ENCODE measurements around the gene CCDC70. TPM values are rescaled to one million over a fixed set of nuclear protein-coding genes. Genes with fewer than 3 reads are reported as not detected.
A peak's percentile ranks its signal among the peaks of the same experiment; 100 is the strongest.

The CCDC70 gene
- total RNA-seq, 1 experiment from 2014 or later, result not detected

DNA sequence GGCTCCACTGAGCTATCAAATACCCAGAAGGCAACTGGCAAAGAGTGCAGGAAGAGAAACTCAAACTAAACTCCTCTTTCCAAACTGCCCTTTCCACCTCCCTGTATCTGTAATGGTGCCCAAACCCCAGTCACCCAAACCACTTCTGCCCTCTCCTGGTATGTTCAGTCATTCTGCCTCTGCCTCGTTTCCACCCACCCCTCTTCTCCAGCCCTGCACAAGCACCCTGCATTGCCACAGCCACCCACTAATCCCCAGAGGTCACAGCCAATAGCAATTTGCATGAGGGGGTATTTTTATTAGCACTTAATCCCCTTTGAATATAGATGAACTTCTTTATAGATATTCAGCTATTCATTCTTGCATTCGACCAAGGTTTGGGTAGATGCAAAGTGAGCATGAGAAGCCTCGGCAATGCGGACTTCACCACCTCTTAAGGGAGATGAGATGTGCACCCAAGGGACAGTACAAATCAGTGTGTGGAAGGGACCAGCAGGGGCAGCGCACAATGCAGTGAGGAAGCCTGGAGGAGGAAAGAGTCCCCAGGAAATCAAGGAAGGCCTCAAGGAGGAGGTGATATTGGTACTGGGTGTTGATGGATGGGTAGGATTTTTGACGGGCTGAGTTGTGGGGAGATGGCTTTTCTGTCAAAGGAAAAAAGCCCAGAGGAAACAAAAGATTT is 29.2 kb upstream of the CCDC70 start:
- ATAC-seq, result peak; percentile 90
- Mint-ChIP-seq H3K4me1 (peaks cover 5% of the 10 kb centered on the region), H3K9me3 (no peaks in the 10 kb centered on the region), H3K27me3 (ENCODE audit: low read depth) (no peaks in the 10 kb centered on the region; the same call in 1 of the 2 replicates), H3K36me3 (no peaks in the 10 kb centered on the region), H3K27ac (no peak overlapping the region), H3K4me3 (no peak overlapping the region)
- ChIA-PET CTCF (interaction anchor here (1.2 to 5.2 kb wide), 6 partner anchors 12 to 707 kb away, joined by 3 to 33 read pairs (median 6); partner anchors contain the start of gene TMEM272), POLR2A (no interaction called here)
- TF ChIP-seq TCF7 (CRISPR knock-in tag; IDR thresholded peaks at IDR 0.05; ENCODE audit: low read depth) (no peak), AR (CRISPR knock-in tag; IDR thresholded peaks at IDR 0.05) (no peak), ZBTB43 (CRISPR knock-in tag; IDR thresholded peaks at IDR 0.05) (no peak), ZNF121 (CRISPR knock-in tag; IDR thresholded peaks at IDR 0.05) (no peak), MXD4 (CRISPR knock-in tag; IDR thresholded peaks at IDR 0.05; ENCODE audit: borderline replicate concordance) (no peak), ZNF317 (CRISPR knock-in tag; IDR thresholded peaks at IDR 0.05; ENCODE audit: borderline replicate concordance, low read depth) (no peak)
- no peak for DNase-seq (ENCODE audit: low spot score)

- Mint-ChIP-seq H3K4me1 (peaks cover 5% of the 10 kb centered on the region), H3K4me3 (no peak overlapping the region), H3K27me3 (ENCODE audit: low read depth) (no peaks in the 10 kb centered on the region), H3K9me3 (no peaks in the 10 kb centered on the region), H3K27ac (no peak overlapping the region), H3K36me3 (no peaks in the 10 kb centered on the region)
- DNase-seq (ENCODE audit: low spot score), result no peak
- CTCF ChIA-PET, result interaction anchor here (1.1 to 5.2 kb wide), 5 partner anchors 11 to 294 kb away, joined by 3 to 33 read pairs (median 5); partner anchors contain the start of gene TMEM272
- ATAC-seq, result no peak
- POLR2A ChIA-PET, result no interaction called here
- TF ChIP-seq TEAD4 (CRISPR knock-in tag; IDR thresholded peaks at IDR 0.05), result no peak
- no peak for TF ChIP-seq EMX1 (CRISPR knock-in tag; IDR thresholded peaks at IDR 0.05)
- TF ChIP-seq, protein P1, sequence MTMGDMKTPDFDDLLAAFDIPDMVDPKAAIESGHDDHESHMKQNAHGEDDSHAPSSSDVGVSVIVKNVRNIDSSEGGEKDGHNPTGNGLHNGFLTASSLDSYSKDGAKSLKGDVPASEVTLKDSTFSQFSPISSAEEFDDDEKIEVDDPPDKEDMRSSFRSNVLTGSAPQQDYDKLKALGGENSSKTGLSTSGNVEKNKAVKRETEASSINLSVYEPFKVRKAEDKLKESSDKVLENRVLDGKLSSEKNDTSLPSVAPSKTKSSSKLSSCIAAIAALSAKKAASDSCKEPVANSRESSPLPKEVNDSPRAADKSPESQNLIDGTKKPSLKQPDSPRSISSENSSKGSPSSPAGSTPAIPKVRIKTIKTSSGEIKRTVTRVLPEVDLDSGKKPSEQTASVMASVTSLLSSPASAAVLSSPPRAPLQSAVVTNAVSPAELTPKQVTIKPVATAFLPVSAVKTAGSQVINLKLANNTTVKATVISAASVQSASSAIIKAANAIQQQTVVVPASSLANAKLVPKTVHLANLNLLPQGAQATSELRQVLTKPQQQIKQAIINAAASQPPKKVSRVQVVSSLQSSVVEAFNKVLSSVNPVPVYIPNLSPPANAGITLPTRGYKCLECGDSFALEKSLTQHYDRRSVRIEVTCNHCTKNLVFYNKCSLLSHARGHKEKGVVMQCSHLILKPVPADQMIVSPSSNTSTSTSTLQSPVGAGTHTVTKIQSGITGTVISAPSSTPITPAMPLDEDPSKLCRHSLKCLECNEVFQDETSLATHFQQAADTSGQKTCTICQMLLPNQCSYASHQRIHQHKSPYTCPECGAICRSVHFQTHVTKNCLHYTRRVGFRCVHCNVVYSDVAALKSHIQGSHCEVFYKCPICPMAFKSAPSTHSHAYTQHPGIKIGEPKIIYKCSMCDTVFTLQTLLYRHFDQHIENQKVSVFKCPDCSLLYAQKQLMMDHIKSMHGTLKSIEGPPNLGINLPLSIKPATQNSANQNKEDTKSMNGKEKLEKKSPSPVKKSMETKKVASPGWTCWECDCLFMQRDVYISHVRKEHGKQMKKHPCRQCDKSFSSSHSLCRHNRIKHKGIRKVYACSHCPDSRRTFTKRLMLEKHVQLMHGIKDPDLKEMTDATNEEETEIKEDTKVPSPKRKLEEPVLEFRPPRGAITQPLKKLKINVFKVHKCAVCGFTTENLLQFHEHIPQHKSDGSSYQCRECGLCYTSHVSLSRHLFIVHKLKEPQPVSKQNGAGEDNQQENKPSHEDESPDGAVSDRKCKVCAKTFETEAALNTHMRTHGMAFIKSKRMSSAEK (CRISPR knock-in tag; IDR thresholded peaks at IDR 0.05; ENCODE audit: borderline replicate concordance), result no peak
- no peak for TF ChIP-seq ZBTB21 (CRISPR knock-in tag; IDR thresholded peaks at IDR 0.05; ENCODE audit: borderline replicate concordance)
- TF ChIP-seq, protein P2, sequence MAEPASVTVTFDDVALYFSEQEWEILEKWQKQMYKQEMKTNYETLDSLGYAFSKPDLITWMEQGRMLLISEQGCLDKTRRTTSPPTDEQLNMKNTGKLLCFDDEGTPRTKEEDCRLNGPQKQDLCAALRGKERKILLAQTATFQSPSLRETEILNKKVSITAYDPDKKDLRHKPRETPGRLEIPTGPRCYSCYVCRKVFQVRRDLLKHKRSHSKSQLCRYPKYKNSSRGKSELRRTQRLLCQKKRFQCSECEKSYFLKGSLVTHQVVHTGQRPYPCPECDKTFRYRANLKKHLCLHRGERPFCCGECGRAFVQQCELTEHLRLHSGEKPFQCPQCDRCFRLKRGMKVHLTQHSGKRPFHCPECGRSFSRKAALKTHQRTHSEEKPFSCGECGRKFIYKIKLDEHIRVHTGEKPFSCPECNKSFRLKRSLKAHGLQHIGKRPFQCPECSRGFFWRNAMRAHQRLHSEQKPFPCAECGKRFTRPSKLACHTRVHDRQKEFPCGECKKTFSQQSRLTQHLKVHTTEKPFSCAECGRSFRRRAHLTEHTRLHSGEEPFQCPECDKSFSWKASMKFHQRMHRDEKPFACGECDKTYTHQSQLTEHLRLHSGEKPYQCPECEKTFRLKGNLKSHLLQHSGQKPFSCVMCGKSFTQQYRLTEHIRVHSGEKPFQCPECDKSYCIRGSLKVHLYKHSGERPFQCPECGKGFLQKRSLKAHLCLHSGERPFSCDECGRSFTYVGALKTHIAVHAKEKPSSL (CRISPR knock-in tag; conservative IDR thresholded peaks at IDR 0.05), result no peak
- TF ChIP-seq NFATC4 (CRISPR knock-in tag; IDR thresholded peaks at IDR 0.05), result no peak
- no peak for TF ChIP-seq SMAD3 (CRISPR knock-in tag; IDR thresholded peaks at IDR 0.05; ENCODE audit: borderline replicate concordance)
- no peak for TF ChIP-seq GABPB1 (CRISPR knock-in tag; IDR thresholded peaks at IDR 0.05)
- no peak for TF ChIP-seq ATF2 (CRISPR knock-in tag; IDR thresholded peaks at IDR 0.05; ENCODE audit: borderline replicate concordance, low read depth)
- TF ChIP-seq, protein P3, sequence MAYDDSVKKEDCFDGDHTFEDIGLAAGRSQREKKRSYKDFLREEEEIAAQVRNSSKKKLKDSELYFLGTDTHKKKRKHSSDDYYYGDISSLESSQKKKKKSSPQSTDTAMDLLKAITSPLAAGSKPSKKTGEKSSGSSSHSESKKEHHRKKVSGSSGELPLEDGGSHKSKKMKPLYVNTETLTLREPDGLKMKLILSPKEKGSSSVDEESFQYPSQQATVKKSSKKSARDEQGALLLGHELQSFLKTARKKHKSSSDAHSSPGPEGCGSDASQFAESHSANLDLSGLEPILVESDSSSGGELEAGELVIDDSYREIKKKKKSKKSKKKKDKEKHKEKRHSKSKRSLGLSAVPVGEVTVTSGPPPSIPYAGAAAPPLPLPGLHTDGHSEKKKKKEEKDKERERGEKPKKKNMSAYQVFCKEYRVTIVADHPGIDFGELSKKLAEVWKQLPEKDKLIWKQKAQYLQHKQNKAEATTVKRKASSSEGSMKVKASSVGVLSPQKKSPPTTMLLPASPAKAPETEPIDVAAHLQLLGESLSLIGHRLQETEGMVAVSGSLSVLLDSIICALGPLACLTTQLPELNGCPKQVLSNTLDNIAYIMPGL (CRISPR knock-in tag; IDR thresholded peaks at IDR 0.05), result no peak
- TF ChIP-seq RORB (CRISPR knock-in tag; IDR thresholded peaks at IDR 0.05), result no peak
- no peak for TF ChIP-seq CDX4 (CRISPR knock-in tag; IDR thresholded peaks at IDR 0.05; ENCODE audit: borderline replicate concordance)
- TF ChIP-seq SP1 (CRISPR knock-in tag; conservative IDR thresholded peaks at IDR 0.05), result no peak
Observed at GRCh38 chr13:51833980-51834379, 27.8 kb upstream of the CCDC70 start.

Measured in WTC11 (cell line).